PC-3 (cell line): ENCODE measurements around the gene C3orf70. TPM values are rescaled to one million over a fixed set of nuclear protein-coding genes. Genes with fewer than 3 reads are reported as not detected.

Experiments used
- ATAC-seq: fragments of 200-7000 bp; cut with Tn5 transposase; 2 replicates; pipeline ENCODE4 v1.9.1; 2020; ENCODE audit warnings: mild to moderate bottlenecking, moderate library complexity
- BruUV-seq: library from RNA; stranded (reverse); fragments of 400-500 nt; replicated peaks from 2 replicates; lab custom pipeline; 2021; lab: Mats Ljungman, UMichigan
- CTCF ChIA-PET: fragments of 300-600 bp; sonication (Branson Sonifier 250); formaldehyde crosslinking; loops from one replicate; lab custom pipeline; 2022; ENCODE audit warnings: antibody characterized with exemption; lab: Charles Lee
- POLR2A ChIA-PET: fragments of 300-600 bp; sonication (Branson Sonifier 250); formaldehyde crosslinking; loops from one replicate; lab custom pipeline; 2022; ENCODE audit warnings: antibody characterized with exemption; ENCODE audit not compliant: unreplicated experiment; lab: Charles Lee
- DNase-seq: peaks from one replicate; pipeline ENCODE4 v3.0.0-alpha.2; 2015
- H2AFZ ChIP-seq: fragments of 300-600 bp; sonication (generic); 2 replicates; pipeline ENCODE4 v1.6.0; 2016; ENCODE audit warnings: antibody characterized with exemption, low read length
- H3F3A ChIP-seq: fragments of 300-600 bp; sonication (generic); one replicate; pipeline ENCODE4 v1.6.0; 2017; ENCODE audit warnings: antibody characterized with exemption, low read length, control low read depth, mild to moderate bottlenecking; ENCODE audit not compliant: unreplicated experiment
- H3K27ac ChIP-seq: fragments of 300-600 bp; sonication (generic); 2 replicates; pipeline ENCODE4 v1.5.1; 2016; ENCODE audit warnings: mild to moderate bottlenecking, low read length
- H3K27me3 ChIP-seq: fragments of 300-600 bp; sonication (generic); 2 replicates; pipeline ENCODE4 v1.6.1; 2016; ENCODE audit warnings: low read length, mixed read lengths
- H3K36me3 ChIP-seq: fragments of 300-600 bp; sonication (generic); 2 replicates; pipeline ENCODE4 v1.6.1; 2016; ENCODE audit warnings: low read depth, mixed run types, low read length, mixed read lengths
- H3K4me1 ChIP-seq: fragments of 300-600 bp; sonication (generic); 2 replicates; pipeline ENCODE4 v1.5.1; 2016; ENCODE audit warnings: low read length; ENCODE audit not compliant: insufficient read depth
- H3K4me2 ChIP-seq: fragments of 300-600 bp; sonication (generic); 2 replicates; pipeline ENCODE4 v1.6.0; 2016; ENCODE audit warnings: low read length
- H3K4me3 ChIP-seq: fragments of 300-600 bp; sonication (generic); 2 replicates; pipeline ENCODE4 v1.5.1; 2016; ENCODE audit warnings: mild to moderate bottlenecking, low read length, mixed read lengths
- H3K79me2 ChIP-seq: fragments of 300-600 bp; sonication (generic); 2 replicates; pipeline ENCODE4 v1.6.1; 2017; ENCODE audit warnings: low read length, mixed read lengths
- H3K9ac ChIP-seq: fragments of 300-600 bp; sonication (generic); 2 replicates; pipeline ENCODE4 v1.6.0; 2016; ENCODE audit warnings: mild to moderate bottlenecking, low read length
- H3K9me2 ChIP-seq: fragments of 300-600 bp; sonication (generic); replicated peaks from 2 replicates; pipeline ENCODE4 v1.6.1; 2016; ENCODE audit warnings: mixed run types, low read length, mixed read lengths
- H3K9me3 ChIP-seq: fragments of 300-600 bp; sonication (generic); 2 replicates; pipeline ENCODE4 v1.6.1; 2016; ENCODE audit warnings: low read length, mixed read lengths
- H4K20me1 ChIP-seq: fragments of 300-600 bp; sonication (generic); 2 replicates; pipeline ENCODE4 v1.6.1; 2016; ENCODE audit warnings: low read length, mixed read lengths
- EZH2 ChIP-seq: fragments of 300-600 bp; sonication (generic); IDR thresholded peaks from one replicate; pipeline ENCODE4 v1.6.1; 2017; ENCODE audit warnings: antibody characterized with exemption, mild to moderate bottlenecking, low read length; ENCODE audit not compliant: unreplicated experiment
- EZH2phosphoT487 ChIP-seq: fragments of 300-600 bp; sonication (generic); IDR thresholded peaks from 2 replicates; pipeline ENCODE4 v1.6.1; 2018; ENCODE audit warnings: mild to moderate bottlenecking, antibody characterized with exemption, low read length, borderline replicate concordance
- intact Hi-C: fragments of 100-400 bp; cut with micrococcal nuclease; formaldehyde crosslinking; loops from 2 replicates; pipeline ENCODE4 v1.9.0; 2023
- total RNA-seq: library from RNA; depleted of rRNA; stranded (reverse); fragments of >200 nt; gene quantifications from 2 replicates; pipeline ENCODE4 v1.2.3, GENCODE V29; 2014
- TF ChIP-seq, protein P1 (sequence below): fragments of 300-600 bp; sonication (generic); conservative IDR thresholded peaks from 2 replicates; pipeline ENCODE4 v1.5.1; 2017; ENCODE audit warnings: antibody characterized with exemption, low read depth, mild to moderate bottlenecking, low read length

Gene C3orf70
- total RNA-seq, 1 experiment from 2014 or later, result not detected

GRCh38 chr3:185046603-185047002 is 106.3 kb downstream of the C3orf70 start:
- H3K4me1 ChIP-seq, result no peaks in the 10 kb centered on the region
- no peak overlapping the region for H2AFZ ChIP-seq
- intact Hi-C loops, result no loop called here
- no peak overlapping the region for H3K4me2 ChIP-seq
- no peaks in the 10 kb centered on the region for H3F3A ChIP-seq
- H3K9ac ChIP-seq, result no peak overlapping the region
- no peak overlapping the region for H3K27ac ChIP-seq
- TF ChIP-seq, protein P1, sequence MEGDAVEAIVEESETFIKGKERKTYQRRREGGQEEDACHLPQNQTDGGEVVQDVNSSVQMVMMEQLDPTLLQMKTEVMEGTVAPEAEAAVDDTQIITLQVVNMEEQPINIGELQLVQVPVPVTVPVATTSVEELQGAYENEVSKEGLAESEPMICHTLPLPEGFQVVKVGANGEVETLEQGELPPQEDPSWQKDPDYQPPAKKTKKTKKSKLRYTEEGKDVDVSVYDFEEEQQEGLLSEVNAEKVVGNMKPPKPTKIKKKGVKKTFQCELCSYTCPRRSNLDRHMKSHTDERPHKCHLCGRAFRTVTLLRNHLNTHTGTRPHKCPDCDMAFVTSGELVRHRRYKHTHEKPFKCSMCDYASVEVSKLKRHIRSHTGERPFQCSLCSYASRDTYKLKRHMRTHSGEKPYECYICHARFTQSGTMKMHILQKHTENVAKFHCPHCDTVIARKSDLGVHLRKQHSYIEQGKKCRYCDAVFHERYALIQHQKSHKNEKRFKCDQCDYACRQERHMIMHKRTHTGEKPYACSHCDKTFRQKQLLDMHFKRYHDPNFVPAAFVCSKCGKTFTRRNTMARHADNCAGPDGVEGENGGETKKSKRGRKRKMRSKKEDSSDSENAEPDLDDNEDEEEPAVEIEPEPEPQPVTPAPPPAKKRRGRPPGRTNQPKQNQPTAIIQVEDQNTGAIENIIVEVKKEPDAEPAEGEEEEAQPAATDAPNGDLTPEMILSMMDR, result no peak
- TF ChIP-seq EZH2phosphoT487 (no peak), EZH2 (no peak)
- no peaks in the 10 kb centered on the region for H4K20me1 ChIP-seq
- CTCF ChIA-PET, result no interaction called here
- peaks cover 3% of the 10 kb centered on the region for H3K36me3 ChIP-seq
- H3K79me2 ChIP-seq, result no peaks in the 10 kb centered on the region
- H3K9me3 ChIP-seq, result no peaks in the 10 kb centered on the region
- no TSS peak for BruUV-seq
- DNase-seq (no peak), ATAC-seq (no peak)
- no peaks in the 10 kb centered on the region for H3K9me2 ChIP-seq
- POLR2A ChIA-PET, result no interaction called here
- H3K27me3 ChIP-seq, result no peaks in the 10 kb centered on the region
- H3K4me3 ChIP-seq, result no peak overlapping the region

GRCh38 chr3:185046164-185046515 is 106.7 kb downstream of the C3orf70 start:
- intact Hi-C loops, result no loop called here
- H3K4me3 ChIP-seq, result no peak overlapping the region
- H3F3A ChIP-seq, result no peaks in the 10 kb centered on the region
- DNase-seq (no peak), ATAC-seq (no peak)
- H3K9me3 ChIP-seq, result no peaks in the 10 kb centered on the region
- CTCF ChIA-PET, result no interaction called here
- no peak overlapping the region for H3K27ac ChIP-seq
- H4K20me1 ChIP-seq, result no peaks in the 10 kb centered on the region
- TF ChIP-seq, protein P1, result no peak
- TF ChIP-seq EZH2, result no peak
- TF ChIP-seq EZH2phosphoT487, result no peak
- H3K4me2 ChIP-seq, result no peak overlapping the region
- no peaks in the 10 kb centered on the region for H3K9me2 ChIP-seq
- H3K9ac ChIP-seq, result no peak overlapping the region
- peaks cover 3% of the 10 kb centered on the region for H3K36me3 ChIP-seq
- no peaks in the 10 kb centered on the region for H3K27me3 ChIP-seq
- BruUV-seq, result no TSS peak
- H3K4me1 ChIP-seq, result no peaks in the 10 kb centered on the region
- POLR2A ChIA-PET, result no interaction called here
- H3K79me2 ChIP-seq, result no peaks in the 10 kb centered on the region
- no peak overlapping the region for H2AFZ ChIP-seq

DNA sequence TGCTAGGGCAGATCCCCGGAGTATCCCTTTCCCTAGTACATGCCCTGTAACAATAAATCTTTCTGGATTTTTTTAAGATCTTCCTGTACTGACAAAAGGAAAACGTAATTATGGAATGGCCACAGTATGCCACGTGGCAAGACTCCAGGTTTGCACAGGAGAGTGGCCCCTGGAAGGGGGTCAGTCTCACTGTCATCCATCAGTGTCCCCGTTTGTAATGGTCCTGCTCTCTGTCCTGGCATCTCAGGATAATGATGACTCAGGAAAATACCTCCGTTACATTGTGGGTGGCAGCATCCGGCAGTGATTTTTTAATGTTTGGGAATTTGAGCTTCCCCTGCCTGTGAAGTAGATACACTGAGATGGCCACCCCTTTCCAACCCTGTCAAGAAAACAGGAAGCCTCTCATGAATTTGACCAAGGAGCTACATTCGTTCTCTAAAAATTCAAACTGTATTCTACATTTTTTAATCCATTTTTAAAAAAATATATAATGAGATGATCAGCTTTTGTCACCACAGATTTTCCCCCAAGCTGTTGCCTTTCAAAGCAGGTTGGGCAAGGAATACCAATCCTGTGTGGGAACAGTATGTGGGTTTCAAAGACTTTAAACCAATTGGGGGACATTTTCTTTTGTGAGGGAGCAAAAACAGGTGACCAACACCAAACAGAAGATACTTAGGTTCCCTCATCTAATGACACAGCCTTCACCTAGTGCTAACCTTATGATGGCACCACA is 110.4 kb downstream of the C3orf70 start:
- Histone ChIP-seq H3K4me1 (no peaks in the 10 kb centered on the region), H3K9me2 (no peaks in the 10 kb centered on the region), H3K36me3 (no peaks in the 10 kb centered on the region), H3K79me2 (no peaks in the 10 kb centered on the region), H3K4me3 (no peak overlapping the region), H2AFZ (no peak overlapping the region), H3K27ac (no peak overlapping the region), H3K4me2 (no peak overlapping the region), H3F3A (no peaks in the 10 kb centered on the region), H3K9ac (no peak overlapping the region), H4K20me1 (no peaks in the 10 kb centered on the region), H3K27me3 (no peaks in the 10 kb centered on the region), H3K9me3 (no peaks in the 10 kb centered on the region)
- BruUV-seq, result no TSS peak
- CTCF ChIA-PET, result no interaction called here
- intact Hi-C loops, result no loop called here
- POLR2A ChIA-PET, result no interaction called here
- DNase-seq (no peak), ATAC-seq (no peak)
- TF ChIP-seq, protein P1, result no peak
- TF ChIP-seq EZH2phosphoT487, result no peak
- TF ChIP-seq EZH2, result no peak
